HG02852 (cell line): ENCODE data around the gene TMEM250.
"Not testable (repeated sequence)": the region's sequence is repeated elsewhere in the genome, so short reads cannot be mapped to it uniquely, and the experiment has no call there.

Source experiments
- ATAC-seq: cut with Tn5 transposase; IDR thresholded peaks from one replicate; pipeline ENCODE4 v1.9.1; 2021; ENCODE audit warnings: mild to moderate bottlenecking, moderate library complexity; ENCODE audit not compliant: unreplicated experiment

The TMEM250 gene

DNA sequence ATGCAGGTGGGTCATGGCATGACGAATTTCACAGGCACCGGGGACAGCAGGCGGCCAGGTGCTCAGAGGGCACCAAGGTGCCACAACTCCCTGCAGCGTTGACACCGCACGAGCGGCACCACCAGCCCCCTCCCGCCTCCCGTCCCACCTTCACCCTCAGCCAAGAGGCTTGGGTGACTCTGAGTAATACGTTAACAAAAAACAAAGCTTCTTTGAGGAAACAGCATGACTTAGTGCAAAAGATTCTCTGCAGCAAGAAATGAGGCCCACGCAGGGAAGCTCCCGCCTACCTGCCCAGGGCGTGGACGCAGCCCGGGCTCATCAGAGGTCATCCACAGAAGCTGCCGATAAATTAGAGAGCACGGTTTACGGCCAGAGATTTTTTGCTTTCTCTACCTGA is 4.1 kb downstream of the TMEM250 start:
- ATAC-seq, result no peak

DNA sequence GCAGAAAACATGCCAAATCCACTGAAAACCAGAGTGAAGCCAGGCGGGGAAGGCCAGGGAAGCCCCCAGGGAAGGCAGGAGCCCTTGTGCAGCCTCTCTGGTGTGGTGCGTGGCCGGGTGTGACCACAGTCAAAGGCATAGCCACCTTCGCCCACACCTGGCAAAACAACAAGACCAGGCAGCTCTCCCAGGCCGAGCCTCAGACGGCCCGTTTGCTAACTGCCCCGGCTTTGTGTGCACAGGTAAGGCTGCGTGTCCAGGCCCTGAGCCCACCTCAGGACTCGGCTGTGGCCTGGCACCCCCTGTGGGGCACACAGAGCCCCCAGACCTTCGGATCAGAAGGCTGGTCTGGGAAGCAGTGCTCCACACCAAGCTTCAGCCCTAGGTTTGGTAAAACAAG is 6.1 kb downstream of the TMEM250 start:
- ATAC-seq, result no peak

DNA sequence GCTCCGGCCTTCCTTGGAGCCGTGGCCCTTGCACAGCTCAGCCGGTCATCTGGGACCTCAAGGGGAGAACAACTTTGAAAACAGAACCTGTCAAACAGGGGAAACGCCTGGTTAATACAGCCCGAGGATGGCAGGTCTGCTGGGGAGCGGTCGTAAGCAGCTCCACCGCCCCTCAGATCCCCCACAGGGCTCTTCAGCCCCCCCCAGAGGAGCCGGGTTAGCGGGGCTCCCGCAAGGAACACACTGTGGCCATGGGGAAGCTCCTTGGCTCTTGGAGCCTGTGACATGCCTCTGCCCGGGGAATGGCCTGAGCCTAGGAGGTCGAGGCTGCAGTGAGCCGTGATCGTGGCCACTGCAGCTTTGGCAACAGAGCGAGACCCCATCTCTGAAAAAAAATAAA is 6.8 kb downstream of the TMEM250 start:
- no peak for ATAC-seq

DNA sequence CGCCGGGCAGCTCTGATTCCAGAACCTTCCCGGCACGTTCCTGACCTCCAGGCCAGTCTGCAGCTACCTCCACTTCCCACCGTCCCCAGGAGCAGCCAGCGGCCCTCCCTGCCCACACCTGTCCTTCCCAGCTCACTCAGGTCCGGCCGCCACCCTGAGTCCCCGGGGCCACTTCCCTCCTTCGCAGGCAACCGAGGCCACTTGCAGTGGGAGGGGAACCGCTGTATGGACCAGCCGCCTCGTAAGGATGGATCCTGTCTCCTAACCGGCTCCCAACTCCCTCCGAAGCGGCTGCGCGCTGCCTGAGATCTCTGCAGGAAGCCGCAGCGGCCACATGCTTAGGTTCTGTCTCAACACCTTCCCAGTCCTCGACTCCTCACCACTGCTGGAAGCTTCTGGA is 7.5 kb downstream of the TMEM250 start:
- no peak for ATAC-seq

DNA sequence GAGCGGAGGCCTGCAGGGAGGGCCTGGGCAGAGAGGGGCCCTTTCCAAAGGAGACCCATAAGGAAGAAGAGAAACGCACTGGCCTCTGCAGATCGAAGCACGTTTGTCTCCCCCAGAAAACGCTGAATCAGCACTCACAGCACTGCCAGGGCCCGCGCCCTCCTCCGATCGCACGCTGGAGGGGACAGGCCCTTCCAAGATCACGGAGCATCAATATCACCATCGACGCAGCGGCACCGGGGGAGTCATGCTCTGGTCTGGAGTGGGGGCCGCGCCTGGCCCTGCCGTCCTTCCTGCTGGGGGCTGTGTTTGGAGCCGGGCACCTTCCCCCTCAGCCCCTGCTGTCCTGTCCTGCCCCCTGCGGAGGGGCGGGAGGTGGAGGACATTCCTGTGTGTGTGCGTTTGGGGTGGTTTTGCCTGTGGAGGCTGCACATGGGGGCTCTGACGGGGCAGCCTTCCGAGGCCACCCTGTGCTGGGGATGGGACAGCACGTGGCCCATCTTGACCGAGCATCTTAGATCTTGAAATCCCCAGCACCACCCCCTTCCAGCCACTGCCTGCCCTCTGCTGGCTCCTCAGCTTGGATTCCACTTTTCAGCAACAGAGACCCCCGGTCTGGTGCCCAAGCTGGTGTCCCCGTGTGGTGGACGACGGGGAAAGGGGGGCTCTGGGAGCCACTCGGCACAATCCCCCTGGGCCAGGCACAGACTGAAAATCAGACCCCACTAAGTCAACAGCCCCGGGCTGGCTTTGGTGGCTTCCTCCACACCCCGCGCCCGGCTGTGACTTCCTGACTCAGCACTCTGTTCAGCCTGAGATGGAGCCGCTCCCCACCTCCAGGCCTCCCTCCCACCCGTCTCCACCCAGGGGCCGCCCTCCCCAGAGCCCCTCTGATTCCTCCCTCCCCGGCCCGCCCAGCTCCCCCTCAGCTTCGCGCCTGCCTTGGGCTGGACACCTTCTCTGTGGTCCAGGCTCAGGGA is 8.3 kb downstream of the TMEM250 start:
- no peak for ATAC-seq

DNA sequence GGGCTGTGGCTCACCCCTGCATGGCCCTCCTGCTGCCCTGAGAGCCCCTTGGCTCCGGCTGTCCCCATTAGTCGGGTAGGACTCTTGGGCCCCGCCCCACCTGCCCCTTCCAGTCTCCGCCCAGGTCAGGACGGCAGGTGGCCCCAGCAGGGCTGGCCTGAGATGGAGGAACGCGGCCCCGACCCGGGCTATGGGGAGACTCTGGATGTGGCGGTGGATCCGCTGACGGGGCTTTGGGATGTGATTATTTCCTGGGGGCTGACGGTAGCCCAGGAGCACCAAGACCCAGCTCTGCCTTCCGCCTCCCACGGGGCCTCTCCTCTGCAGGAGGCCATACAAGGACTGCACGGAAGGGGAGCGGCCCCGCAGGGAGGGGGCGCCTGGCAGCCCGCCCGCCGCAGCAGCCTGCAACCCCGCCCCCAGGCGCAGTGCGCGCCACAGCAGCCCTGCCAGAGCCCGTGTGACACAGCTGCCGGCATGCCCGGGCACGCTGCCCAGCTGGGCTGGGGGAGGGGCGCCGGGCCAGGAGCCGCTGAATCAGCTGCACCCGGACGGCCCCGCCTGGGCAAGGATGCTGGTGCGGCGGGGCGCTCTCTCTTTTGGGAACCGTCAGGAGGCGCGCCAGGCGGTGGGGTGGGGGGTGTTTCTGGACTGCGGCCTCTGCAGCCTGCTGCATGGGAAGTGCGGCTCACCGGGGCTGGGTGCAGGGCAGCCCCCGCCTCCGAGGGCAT is 9.2 kb downstream of the TMEM250 start:
- ATAC-seq, result peak; percentile 74

DNA sequence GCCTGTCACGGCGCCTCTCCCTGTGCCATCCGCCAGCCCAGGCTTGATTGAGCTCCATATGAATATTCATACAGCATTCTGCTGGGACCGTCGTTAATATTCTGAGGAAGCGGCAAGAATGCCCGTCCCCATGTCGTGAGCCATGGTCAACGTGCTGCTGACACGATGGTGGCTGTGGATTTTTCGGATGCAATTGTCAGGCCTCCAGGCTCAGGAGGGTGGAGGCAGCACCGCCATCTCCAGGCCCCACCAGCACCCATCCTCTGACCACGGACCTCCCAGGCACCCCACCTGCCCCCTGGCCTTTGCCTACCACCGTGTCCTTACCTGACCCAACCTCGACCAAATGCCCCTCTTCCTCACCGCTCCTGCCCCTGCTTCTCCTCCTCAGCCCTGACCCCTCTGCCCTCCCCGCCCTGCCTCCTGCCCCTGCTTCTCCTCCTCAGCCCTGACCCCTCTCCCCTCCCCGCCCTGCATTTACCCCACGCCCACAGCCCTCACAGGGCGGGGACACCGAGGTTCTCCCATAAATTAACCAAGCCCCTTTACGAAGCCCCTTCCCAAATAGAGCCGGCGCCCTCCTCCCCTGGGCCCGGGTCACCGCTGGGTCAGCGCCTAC is 9.9 kb downstream of the TMEM250 start:
- ATAC-seq, result no peak

DNA sequence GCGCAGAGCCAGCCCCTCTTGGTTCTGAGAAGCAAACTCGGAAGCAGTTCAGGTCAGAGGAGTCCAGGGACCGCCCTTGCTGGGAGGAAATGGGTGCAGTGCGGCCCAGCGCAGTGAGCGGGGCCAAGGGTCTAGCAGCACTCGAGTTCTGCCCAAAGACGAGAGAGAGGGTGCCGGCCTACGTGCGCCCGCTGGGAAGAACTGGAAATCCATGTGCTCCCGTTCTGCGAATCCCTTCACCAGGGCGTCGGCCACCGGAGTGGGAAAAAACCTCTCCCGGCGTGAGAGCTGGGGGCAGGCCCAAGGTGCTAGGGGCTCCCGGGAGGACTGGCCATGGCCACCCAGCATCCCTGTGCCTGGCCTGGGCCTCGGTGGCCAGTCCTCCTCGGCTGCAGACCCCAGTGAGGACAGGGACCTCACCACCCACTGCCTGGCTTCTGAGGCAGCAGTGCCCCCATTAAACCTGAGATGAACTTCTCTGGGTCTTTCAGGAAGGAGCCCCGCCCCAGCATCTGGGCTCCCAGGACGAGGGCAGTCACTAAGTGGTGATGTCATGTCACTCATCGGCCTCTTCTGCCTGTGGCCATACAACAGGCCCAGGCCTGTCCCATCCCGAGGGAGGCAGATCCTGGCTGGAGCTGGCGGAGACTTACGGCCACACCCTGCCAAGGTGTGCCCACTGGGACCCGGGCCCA is 10.6 kb downstream of the TMEM250 start:
- ATAC-seq, result no peak

DNA sequence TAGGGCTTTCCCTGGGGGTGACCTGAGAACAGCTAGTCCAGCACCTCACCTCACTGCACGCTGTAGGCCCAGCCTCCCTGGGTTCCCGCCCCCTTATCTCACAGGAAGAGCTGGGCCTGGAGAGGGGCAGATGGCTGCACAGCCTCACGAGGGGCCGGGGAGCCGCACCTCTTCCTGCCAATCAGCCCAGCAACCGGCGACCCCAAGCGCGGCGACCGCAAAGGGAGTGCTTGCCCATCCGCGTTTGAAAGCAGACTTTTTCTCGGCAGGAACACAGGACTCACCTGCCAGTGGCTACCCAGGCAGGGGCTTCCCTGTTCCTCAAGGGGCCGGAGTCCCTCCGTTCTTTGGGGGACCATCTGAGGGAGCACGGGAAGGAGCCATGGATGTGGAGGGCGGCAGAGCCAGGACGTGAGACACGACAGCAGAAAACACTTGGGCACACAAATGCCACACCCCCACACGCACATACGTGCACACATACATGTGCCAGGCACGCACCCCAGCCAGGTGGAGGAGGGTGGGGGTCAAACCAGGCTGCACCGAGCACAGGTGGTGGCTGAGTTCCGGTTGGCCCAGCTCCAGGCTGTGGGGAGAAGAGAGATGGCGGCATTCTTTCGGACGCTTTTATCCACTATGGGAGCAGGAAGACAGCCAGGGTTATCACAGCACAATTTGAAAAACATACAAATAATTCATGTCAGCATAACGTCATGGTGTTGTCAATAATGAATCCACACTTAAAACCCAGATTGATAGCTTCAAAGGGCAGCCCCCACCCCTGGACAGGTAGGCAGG is 11.3 kb downstream of the TMEM250 start:
- no peak for ATAC-seq

DNA sequence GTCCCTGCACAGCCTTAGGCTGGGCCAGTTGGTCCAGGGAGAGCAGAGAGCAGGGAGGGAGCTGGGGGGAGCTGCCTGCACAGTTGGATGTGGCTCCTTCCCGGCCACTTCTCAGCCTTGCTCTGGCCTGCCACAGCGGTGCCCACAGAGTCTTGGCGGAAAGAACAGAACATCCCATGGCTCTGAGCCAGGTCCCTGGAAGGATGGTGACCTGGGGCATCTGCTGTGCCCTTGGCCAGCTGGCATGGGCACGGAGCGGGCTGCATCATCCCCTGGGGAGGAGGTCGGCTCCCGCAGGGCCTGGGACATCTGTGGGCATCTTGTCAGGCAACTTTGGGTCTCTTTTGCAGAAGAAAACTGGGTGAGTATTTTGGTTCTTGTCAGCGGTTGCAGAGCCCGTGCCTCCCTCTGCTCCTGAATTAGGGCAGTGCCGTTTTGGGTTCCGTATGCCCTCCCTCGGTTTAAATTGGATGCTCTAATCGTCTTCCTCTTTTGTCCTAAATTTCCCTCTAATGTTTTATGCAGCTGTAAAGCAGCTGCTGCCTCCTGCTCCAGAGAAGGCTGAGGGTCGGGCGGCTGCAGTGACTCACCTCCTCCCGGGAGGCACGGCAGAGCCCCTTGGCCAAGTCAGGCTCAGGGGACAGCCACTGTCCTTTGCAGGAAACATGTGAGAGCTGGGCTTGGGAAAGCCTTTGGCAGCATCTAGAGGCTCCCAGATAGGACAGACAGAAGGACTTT is 13.1 kb downstream of the TMEM250 start:
- no peak for ATAC-seq

DNA sequence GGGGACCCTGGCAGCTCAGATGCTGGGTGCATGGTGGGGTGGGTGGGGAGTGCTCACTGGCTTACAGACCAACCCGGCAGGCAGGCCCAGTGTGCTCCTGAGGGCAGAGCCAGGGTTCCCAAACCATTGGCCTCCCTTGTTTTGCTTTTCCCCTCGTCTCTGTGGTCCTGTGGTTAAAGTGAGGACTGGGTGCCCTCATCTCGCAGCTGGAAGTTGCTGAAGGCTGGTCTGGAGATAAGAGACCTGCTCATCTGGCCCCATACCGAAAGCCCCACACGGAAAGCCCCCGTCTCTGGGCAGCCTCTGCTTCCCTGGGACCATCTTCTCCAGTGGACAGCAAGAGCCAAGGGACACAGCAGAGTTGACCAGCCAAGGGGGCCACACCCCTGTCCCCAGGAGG is 13.8 kb downstream of the TMEM250 start:
- ATAC-seq, result no peak

DNA sequence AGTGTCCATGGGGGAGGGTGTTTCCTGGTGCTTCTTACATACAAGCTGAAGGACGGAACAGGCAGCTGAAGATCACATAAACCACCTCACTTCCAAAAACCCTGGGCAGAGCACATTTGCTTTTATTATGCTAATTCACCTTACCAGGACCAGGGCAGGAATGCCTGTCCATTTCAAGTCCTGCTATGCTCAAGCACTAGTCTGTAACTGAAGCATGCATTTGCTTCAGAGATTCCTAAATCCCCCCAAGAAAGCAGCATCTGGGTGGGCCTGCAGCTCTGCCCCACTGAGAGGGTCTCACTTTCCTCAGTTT is 14.2 kb downstream of the TMEM250 start:
- no peak for ATAC-seq

DNA sequence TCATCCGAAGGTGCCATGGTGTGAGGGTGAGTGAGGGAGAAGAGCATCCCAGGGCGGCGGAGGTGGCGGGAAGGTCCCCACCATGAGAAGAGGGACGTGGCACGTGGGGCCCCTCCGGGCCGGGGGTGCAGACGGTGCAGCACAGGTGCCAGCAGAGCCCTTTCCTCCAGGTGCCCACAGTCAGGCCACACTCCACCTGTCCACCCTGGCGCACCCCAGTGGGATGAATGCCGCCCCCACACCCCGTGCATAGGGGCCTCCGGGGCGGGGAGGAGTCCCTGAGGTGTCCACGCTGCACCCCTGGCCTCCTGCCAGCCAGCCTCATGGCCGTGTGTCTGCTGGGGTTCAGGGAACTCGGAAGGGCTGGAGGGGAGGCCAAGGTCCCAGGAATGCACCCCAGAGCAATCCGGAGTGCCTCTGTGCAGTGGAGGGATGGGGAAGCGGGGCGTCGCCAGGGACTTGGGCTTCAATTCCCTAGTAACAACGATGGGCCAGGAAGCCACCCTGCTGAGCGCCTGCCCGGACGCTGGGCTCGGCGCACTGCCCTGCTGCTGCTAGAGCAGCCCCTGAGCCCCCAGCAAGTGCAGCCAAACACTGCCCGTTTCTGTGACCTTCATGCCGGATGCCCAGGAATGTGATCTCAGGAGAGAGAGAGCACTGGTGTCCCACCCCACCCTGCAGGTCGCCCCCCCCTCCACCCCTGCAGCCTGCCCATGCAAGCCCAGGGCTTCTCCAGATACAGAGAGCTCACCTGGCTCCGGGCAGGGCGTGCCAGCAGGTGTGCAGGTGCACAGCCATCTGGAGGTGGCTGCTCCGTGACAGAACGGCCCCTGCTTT is 14.8 kb downstream of the TMEM250 start:
- no peak for ATAC-seq

DNA sequence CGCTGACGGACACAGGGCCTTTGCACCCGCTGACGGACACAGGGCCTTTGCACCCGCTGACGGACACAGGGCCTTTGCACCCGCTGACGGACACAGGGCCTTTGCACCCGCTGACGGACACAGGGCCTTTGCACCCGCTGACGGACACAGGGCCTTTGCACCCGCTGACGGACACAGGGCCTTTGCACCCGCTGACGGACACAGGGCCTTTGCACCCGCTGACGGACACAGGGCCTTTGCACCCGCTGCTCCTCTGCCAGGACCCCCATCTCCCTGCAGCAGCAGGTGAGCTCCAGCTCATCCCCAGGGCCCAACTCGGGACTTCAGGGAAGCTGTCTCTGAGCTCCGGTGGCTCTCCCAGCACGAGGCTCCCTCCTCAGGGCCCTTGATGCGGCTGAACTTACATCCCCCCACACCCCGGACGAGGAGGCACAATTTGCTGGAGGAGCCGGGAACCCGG is 17.0 kb downstream of the TMEM250 start:
- not testable (repeated sequence) for ATAC-seq

DNA sequence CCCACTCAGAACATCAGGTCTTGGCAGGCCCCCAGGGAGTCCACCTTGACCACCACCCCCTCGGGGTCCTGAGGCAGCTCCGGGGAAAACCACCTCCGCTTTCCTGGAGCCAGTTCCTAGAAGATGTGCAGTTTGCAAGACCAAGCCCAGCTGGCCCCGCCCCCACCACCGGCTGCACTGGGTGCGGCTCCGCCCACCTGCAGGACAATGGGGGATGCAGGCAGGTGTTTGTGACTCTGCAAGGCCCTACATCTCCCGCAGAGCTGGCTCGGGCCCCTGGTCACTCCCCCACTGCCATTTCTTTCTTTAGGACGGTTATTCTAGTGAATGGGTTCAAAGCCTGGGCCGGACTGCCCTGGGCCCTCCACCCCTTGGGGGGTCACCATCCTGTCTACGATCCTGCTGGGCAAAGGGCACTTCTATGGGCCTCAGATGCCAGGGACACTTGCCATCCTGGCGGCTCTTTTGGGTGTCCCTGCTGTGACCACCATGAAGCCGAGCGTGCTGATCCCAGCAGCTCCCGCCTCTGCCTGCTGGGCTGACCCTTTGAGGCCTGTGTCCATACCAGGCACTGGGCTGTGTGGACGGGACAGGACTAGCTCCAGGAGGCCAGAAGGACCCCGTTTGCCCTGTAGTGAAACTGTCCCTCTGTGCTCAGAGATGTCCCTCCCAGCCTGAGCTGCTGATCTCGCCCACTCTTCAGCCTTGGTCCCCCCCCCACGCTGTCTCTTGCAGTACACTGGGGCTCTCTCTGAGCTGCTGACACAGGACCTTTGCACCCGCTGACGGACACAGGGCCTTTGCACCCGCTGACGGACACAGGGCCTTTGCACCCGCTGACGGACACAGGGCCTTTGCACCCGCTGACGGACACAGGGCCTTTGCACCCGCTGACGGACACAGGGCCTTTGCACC is 17.7 kb downstream of the TMEM250 start:
- ATAC-seq, result no peak

DNA sequence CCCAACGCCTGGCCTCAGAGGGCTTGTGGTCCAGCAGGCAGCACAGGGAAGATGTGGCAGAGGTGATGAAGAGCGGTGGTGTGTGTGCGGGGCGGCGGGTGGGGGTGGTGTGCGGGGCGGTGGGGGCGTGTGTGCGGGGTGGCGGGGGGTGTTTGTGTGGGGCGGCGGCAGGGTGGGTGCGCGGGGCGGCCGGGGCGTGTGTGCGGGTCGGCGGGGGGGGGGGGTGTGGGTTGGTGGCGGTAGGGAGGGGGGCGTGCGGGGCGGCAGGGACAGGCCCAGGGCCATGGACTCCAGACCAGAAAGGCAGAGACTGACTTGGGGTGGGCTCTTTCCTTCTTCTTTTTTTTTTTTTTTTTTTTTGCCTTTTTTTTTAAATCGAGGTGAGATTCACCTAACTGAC is 19.1 kb downstream of the TMEM250 start:
- no peak for ATAC-seq

DNA sequence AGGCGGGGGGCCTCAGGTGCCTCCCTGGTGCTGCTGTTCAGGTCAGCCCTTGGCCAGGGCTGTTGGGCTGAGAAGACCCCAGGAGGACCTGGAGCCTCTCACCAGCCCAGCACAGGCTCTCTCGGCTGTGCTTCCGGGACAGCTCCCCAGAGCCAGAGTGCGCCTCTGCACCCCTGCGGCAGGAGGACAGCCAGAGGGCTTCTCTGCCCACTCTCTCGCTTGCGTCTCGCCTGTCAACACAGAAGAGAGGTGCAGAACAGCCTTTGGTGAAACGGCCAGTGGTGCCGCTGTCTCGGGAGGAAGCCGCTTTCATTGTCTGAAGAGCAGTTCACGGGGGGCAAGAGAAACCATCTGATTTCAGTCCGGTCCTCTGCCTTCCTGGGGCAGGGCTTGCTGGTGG is 19.8 kb downstream of the TMEM250 start:
- ATAC-seq, result no peak

DNA sequence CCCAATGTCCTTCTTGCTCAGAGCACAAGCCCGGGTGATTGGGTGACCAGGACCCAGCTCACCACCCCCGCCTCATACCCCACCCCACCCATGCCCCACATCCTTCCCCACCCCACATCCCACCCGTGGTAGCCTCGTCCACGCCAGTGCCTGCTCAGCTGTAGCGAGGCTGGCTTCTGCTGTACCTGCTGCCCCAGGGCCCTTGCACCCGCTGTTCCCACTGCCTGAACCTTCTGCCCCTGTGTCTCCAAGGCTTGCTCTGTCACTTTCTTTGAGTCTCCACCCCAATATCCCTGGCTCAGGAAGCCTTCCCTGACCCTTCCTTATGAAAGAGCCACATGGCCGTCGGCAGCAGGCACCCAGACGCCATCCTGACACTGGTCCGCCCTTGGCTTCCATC is 20.5 kb downstream of the TMEM250 start:
- ATAC-seq, result no peak
